ENCODE results near the gene RGS12. TPM values are rescaled to one million over a fixed set of nuclear protein-coding genes. Genes with fewer than 3 reads are reported as not detected.

RGS12 gene
- total and polyA plus RNA-seq, 2 of the 13 experiments (the other 11 are each of a cell fraction or from before 2014, with no cell fraction given): 21.0 to 27.7 TPM

- Histone ChIP-seq H3K27me3 (ENCODE audit: control insufficient read depth in 1 of 2, insufficient read depth in 2 of 2, low read length in 2 of 2) (no peaks in the 10 kb centered on the region), H3K4me3 (replicated peaks in 1 of 3; ENCODE audit: insufficient read depth in 1 of 3, low read depth in 2 of 3, low read length in 3 of 3) (no peak overlapping the region), H3K9me3 (ENCODE audit: low read length) (no peaks in the 10 kb centered on the region), H3K27ac (ENCODE audit: extremely low read length, insufficient read depth, low read length) (no peak overlapping the region), H2AFZ (ENCODE audit: low read length) (no peak overlapping the region), H3K36me3 (replicated peaks in 1 of 2; ENCODE audit: control insufficient read depth in 1 of 2, insufficient read depth in 2 of 2, low read length in 2 of 2) (no peaks in the 10 kb centered on the region), H3K4me2 (ENCODE audit: low read depth, low read length) (no peak overlapping the region), H3K9ac (ENCODE audit: insufficient read depth, low read depth, low read length) (no peak overlapping the region), H4K20me1 (ENCODE audit: insufficient read depth, low read length) (0 out of 2 replicates have a peak, but pooled peaks cover 3% of the 10 kb centered on the region), H3K79me2 (ENCODE audit: insufficient read depth, low read length) (no peaks in the 10 kb centered on the region), H3K4me1 (ENCODE audit: insufficient read depth, low read length) (peaks cover 31% of the 10 kb centered on the region)
- no TSS peak for BruUV-seq (replicated peaks)
- ATAC-seq: no peak
- ChIA-PET POLR2A (no interaction called here), CTCF (ENCODE audit: low intra/inter-chr PET ratio, low total read pairs) (no interaction called here)
- no peak for DNase-seq (ENCODE audit: low spot score)
- in situ Hi-C loops (cut with HindIII; ENCODE audit: extremely low pct_ligation_motif_present, low pct_unique_long_range_greater_than_20kb) (no loop called here), intact Hi-C loops (cut with micrococcal nuclease; ENCODE audit: unreplicated experiment) (no loop called here)
- WGBS (ENCODE audit: low lambda C conversion rate): 86% methylated on average over 7 of the region's 21 CpGs
- FAIRE-seq: no peak
- TF ChIP-seq RELA (CRISPR knock-in tag; IDR thresholded peaks at IDR 0.05): no peak
- TF ChIP-seq, protein P1, sequence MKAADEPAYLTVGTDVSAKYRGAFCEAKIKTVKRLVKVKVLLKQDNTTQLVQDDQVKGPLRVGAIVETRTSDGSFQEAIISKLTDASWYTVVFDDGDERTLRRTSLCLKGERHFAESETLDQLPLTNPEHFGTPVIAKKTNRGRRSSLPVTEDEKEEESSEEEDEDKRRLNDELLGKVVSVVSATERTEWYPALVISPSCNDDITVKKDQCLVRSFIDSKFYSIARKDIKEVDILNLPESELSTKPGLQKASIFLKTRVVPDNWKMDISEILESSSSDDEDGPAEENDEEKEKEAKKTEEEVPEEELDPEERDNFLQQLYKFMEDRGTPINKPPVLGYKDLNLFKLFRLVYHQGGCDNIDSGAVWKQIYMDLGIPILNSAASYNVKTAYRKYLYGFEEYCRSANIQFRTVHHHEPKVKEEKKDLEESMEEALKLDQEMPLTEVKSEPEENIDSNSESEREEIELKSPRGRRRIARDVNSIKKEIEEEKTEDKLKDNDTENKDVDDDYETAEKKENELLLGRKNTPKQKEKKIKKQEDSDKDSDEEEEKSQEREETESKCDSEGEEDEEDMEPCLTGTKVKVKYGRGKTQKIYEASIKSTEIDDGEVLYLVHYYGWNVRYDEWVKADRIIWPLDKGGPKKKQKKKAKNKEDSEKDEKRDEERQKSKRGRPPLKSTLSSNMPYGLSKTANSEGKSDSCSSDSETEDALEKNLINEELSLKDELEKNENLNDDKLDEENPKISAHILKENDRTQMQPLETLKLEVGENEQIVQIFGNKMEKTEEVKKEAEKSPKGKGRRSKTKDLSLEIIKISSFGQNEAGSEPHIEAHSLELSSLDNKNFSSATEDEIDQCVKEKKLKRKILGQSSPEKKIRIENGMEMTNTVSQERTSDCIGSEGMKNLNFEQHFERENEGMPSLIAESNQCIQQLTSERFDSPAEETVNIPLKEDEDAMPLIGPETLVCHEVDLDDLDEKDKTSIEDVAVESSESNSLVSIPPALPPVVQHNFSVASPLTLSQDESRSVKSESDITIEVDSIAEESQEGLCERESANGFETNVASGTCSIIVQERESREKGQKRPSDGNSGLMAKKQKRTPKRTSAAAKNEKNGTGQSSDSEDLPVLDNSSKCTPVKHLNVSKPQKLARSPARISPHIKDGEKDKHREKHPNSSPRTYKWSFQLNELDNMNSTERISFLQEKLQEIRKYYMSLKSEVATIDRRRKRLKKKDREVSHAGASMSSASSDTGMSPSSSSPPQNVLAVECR (CRISPR knock-in tag; IDR thresholded peaks at IDR 0.05; ENCODE audit: borderline replicate concordance): 0 out of 2 replicates have a peak, but pooled peaks have one; percentile 22
- TF ChIP-seq AGO2 (optimal IDR thresholded peaks at IDR 0.05; ENCODE audit: low read depth, low read length): peak; percentile 6
- TF ChIP-seq ZNF615 (CRISPR knock-in tag; IDR thresholded peaks at IDR 0.05; ENCODE audit: borderline replicate concordance): no peak
- TF ChIP-seq, protein P2, sequence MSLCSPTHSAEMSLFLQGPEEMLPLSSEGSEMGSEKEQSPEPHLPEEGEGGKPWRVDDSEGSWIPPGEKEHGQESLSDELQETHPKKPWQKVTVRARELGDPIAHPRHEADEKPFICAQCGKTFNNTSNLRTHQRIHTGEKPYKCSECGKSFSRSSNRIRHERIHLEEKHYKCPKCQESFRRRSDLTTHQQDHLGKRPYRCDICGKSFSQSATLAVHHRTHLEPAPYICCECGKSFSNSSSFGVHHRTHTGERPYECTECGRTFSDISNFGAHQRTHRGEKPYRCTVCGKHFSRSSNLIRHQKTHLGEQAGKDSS (CRISPR knock-in tag; IDR thresholded peaks at IDR 0.05; ENCODE audit: borderline replicate concordance, low read depth): no peak
Observed at GRCh38 chr4:3247399-3248177, 45.2 kb upstream of the RGS12 start.

Measured in HepG2 (cell line).